ENCODE data around the gene CENPS. TPM values are rescaled to one million over a fixed set of nuclear protein-coding genes. Genes with fewer than 3 reads are reported as not detected.
"Not testable (repeated sequence)": the region's sequence is repeated elsewhere in the genome, so short reads cannot be mapped to it uniquely, and the experiment has no call there.

Gene CENPS
- total and polyA plus RNA-seq, 2 donors from 2014 or later = 21.9 to 45.1 TPM

DNA sequence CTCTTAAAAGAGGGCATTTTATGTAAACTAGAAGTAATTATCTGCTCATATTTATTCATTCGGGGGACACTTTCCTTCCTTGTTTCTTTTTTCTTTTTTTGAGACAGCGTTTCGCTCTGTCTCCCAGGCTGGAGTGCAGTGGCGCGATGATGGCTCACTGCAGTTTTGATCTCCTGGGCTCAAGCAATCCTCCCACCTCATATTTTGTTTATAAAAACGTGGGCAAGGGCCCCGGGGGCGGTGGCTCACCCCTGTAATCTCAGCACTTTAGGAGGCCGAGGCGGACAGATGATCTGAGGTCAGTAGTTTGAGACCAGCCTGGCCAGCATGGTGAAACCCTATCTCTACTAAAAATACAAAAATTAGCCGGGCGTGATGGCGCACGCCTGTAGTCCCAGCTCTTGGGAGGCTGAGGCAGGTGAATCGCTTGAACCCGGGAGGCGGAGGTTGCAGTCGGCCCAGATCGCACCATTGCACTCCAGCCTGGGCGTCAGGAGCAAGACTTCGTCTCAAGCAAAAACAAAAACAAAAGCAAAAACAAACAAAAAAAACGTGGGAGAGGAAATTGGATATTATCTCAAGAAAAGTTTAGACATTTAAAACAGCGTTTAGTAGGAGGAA lies 43.0 kb downstream of the CENPS start:
- H3K27ac ChIP-seq (ENCODE audit: low read depth in 2 of 2, low read length in 2 of 2) = no peak overlapping the region
- TF ChIP-seq, protein P1, sequence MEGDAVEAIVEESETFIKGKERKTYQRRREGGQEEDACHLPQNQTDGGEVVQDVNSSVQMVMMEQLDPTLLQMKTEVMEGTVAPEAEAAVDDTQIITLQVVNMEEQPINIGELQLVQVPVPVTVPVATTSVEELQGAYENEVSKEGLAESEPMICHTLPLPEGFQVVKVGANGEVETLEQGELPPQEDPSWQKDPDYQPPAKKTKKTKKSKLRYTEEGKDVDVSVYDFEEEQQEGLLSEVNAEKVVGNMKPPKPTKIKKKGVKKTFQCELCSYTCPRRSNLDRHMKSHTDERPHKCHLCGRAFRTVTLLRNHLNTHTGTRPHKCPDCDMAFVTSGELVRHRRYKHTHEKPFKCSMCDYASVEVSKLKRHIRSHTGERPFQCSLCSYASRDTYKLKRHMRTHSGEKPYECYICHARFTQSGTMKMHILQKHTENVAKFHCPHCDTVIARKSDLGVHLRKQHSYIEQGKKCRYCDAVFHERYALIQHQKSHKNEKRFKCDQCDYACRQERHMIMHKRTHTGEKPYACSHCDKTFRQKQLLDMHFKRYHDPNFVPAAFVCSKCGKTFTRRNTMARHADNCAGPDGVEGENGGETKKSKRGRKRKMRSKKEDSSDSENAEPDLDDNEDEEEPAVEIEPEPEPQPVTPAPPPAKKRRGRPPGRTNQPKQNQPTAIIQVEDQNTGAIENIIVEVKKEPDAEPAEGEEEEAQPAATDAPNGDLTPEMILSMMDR (IDR thresholded peaks at IDR 0.05; ENCODE audit: borderline replicate concordance, extremely low read depth, insufficient read depth) = no peak
- H3K4me3 ChIP-seq (ENCODE audit: low read length in 3 of 3) = peak overlapping the region in 2 of 3 donors; percentile 89 to 97
- intact Hi-C loops (cut with DNase I) = no loop called here
- FAIRE-seq (no peak), DNase-seq (peak in 4 of 5 donors; percentile 69 to 84 (median 72))
- no peaks in the 10 kb centered on the region for H3K27me3 ChIP-seq (ENCODE audit: control insufficient read depth, insufficient read depth, low read length)
- no peaks in the 10 kb centered on the region for H3K9me3 ChIP-seq (ENCODE audit: control insufficient read depth in 2 of 3, insufficient read depth in 1 of 3, low read length in 3 of 3)
- H3K36me3 ChIP-seq (ENCODE audit: control insufficient read depth in 2 of 3, insufficient read depth in 3 of 3, low read length in 3 of 3) = peaks cover 0 to 6% (median 4%) of the 10 kb centered on the region in 3 donors
- H3K4me1 ChIP-seq (ENCODE audit: control insufficient read depth in 2 of 3, insufficient read depth in 2 of 3, low read depth in 1 of 3, low read length in 3 of 3) = peaks cover 0 to 21% (median 3%) of the 10 kb centered on the region in 3 donors
- no peak overlapping the region for H3K9ac ChIP-seq (ENCODE audit: low read length in 3 of 3)

DNA sequence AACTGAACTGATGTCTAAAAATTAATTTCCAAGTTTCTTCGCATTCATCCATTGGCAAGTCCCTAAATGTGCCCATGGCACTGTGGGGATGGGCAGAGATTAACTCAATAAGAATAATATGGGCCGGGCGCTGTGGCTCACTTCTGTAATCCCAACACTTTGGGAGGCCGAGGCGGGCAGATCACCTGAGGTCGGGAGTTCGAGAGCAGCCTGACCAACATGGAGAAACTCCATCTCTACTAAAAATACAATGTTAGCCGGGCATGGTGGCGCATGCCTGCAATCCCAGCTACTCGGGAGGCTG lies 44.0 kb downstream of the CENPS start:
- H3K27me3 ChIP-seq (ENCODE audit: control insufficient read depth, insufficient read depth, low read length); intact Hi-C loops (cut with DNase I); H3K9me3 ChIP-seq (ENCODE audit: control insufficient read depth in 2 of 3, insufficient read depth in 1 of 3, low read length in 3 of 3); H3K36me3 ChIP-seq (ENCODE audit: control insufficient read depth in 2 of 3, insufficient read depth in 3 of 3, low read length in 3 of 3); H3K9ac ChIP-seq (ENCODE audit: low read length in 3 of 3); FAIRE-seq: not testable (repeated sequence)
- H3K4me3 ChIP-seq (ENCODE audit: low read length in 3 of 3) = peak overlapping the region; percentile 71 to 98 (median 95)
- DNase-seq = peak in 1 of 5 donors; percentile 35
- peak overlapping the region in 1 of 2 donors; percentile 69 for H3K27ac ChIP-seq (ENCODE audit: low read depth in 2 of 2, low read length in 2 of 2)
- peaks cover 0 to 21% (median 3%) of the 10 kb centered on the region in 3 donors for H3K4me1 ChIP-seq (ENCODE audit: control insufficient read depth in 2 of 3, insufficient read depth in 2 of 3, low read depth in 1 of 3, low read length in 3 of 3)

DNA sequence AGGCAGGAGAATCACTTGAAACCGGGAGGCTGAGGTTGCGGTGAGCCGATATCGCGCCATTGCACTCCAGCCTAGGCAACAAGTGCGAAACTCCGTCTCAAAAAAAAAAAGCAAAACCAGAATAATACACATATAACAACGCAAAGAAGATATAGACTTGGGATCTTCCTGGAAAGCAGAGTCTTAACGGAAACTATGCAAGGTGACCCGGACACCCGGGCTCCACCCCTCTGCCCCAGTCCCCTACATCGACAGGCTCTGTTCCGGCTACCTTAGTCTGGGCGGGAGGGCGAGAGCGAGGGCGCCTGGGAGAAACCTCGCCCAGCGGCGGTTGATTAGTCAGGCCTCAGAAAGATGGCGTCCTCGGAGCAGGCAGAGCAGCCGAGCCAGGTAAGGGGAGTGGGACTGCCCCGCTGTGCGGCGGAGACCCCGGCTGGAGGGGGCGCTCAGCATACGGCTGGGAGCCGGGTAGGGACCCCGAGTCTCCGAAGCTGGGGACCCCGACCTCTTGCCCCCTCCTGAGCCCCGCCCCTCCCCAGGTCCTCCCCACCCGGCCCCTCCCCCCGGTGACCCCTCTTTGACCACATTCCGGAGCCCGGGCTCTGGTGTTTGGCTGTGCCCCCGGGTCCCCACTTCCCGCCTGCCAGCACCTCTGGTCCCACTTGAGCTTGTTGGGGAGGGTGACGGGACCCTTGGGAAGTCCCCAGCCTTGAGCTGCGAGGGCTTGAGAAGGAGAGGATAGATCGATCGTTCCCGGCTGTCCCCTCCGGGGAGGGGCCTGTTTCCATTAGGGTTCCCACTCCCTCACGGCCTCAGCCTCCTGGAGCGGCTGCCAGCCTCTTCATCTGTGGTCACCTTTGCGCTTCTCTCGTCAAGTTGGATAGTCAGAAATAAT lies 44.6 kb downstream of the CENPS start, which contains the start of gene PEX14:
TSS of gene PEX14 (plus strand) at position 338 of the 895 bp plus-strand sequence. CDS start at position 355, 17 bp downstream.
- H3K4me3 ChIP-seq (ENCODE audit: low read length in 3 of 3) = peak within 1 kb of the TSS; percentile 71 to 98 (median 95)
- H3K27ac ChIP-seq (ENCODE audit: low read depth in 2 of 2, low read length in 2 of 2) = peak within 1 kb of the TSS; percentile 58 to 69
- no peak for FAIRE-seq
- H3K9ac ChIP-seq (ENCODE audit: low read length in 3 of 3) = peak within 1 kb of the TSS; percentile 49 to 91 (median 85)
- H3K9me3 ChIP-seq (ENCODE audit: control insufficient read depth in 2 of 3, insufficient read depth in 1 of 3, low read length in 3 of 3) = no peaks in the 10 kb centered on the region
- peaks cover 0 to 21% (median 3%) of the 10 kb centered on the region in 3 donors for H3K4me1 ChIP-seq (ENCODE audit: control insufficient read depth in 2 of 3, insufficient read depth in 2 of 3, low read depth in 1 of 3, low read length in 3 of 3)
- intact Hi-C loops (cut with DNase I) = no loop called here
- peak; percentile 91 to 97 (median 94) for DNase-seq
- H3K27me3 ChIP-seq (ENCODE audit: control insufficient read depth, insufficient read depth, low read length) = no peaks in the 10 kb centered on the region
- H3K36me3 ChIP-seq (ENCODE audit: control insufficient read depth in 2 of 3, insufficient read depth in 3 of 3, low read length in 3 of 3) = no peaks in the 10 kb centered on the region
- TF ChIP-seq, protein P1 (IDR thresholded peaks at IDR 0.05; ENCODE audit: borderline replicate concordance, extremely low read depth, insufficient read depth) = no peak

DNA sequence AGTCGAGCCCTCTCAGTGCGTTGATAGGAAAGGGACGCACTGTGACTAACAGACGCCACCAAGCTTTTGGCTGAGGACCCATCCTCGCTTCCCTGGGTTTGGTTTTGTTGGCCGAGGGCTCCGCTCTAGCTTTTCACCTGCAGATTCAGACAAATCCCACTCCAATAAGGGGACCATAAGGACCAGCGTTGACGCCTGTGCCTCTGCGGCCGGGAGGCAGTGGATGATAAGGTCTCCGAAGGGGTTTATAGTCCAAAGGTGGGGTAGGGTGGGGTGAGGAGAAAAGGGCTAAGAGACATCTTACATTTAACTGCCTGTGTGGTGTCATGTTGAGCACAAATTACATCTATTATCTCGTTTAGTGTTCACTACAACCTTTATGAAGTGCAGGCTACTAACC lies 45.3 kb downstream of the CENPS start:
- Histone ChIP-seq H3K27ac (ENCODE audit: low read depth in 2 of 2, low read length in 2 of 2) (peak overlapping the region; percentile 58 to 69), H3K4me1 (ENCODE audit: control insufficient read depth in 2 of 3, insufficient read depth in 2 of 3, low read depth in 1 of 3, low read length in 3 of 3) (peaks cover 0 to 21% (median 3%) of the 10 kb centered on the region in 3 donors), H3K9ac (ENCODE audit: low read length in 3 of 3) (peak overlapping the region; percentile 11 to 91 (median 85)), H3K27me3 (ENCODE audit: control insufficient read depth, insufficient read depth, low read length) (no peaks in the 10 kb centered on the region), H3K36me3 (ENCODE audit: control insufficient read depth in 2 of 3, insufficient read depth in 3 of 3, low read length in 3 of 3) (no peaks in the 10 kb centered on the region), H3K4me3 (ENCODE audit: low read length in 3 of 3) (peak overlapping the region; percentile 57 to 98 (median 95)), H3K9me3 (ENCODE audit: control insufficient read depth in 2 of 3, insufficient read depth in 1 of 3, low read length in 3 of 3) (no peaks in the 10 kb centered on the region)
- TF ChIP-seq, protein P1 (IDR thresholded peaks at IDR 0.05; ENCODE audit: borderline replicate concordance, extremely low read depth, insufficient read depth) = no peak
- DNase-seq (no peak), FAIRE-seq (no peak)
- intact Hi-C loops (cut with DNase I) = no loop called here

All from kidney (tissue), 14 donors.